Brain microvascular endothelial cell (primary cell): ENCODE measurements around the gene KIF25.

Source experiments
- DNase-seq: peaks from one replicate; pipeline ENCODE4 v3.0.0-alpha.2; 2020
- H3K27ac ChIP-seq: fragments of 250-450 bp; sonication (Bioruptor Pico); 2 replicates; pipeline ENCODE4 v1.5.1; 2020; ENCODE audit warnings: mild to moderate bottlenecking, moderate library complexity
- H3K27me3 ChIP-seq: fragments of 250-450 bp; sonication (Bioruptor Pico); replicated peaks from 2 replicates; pipeline ENCODE4 v1.5.1; 2020; ENCODE audit warnings: mild to moderate bottlenecking
- H3K36me3 ChIP-seq: fragments of 250-450 bp; sonication (Bioruptor Pico); replicated peaks from 2 replicates; pipeline ENCODE4 v1.5.1; 2020; ENCODE audit warnings: mild to moderate bottlenecking
- H3K4me3 ChIP-seq: 2 replicates; pipeline ENCODE4 v1.5.1; 2011; ENCODE audit warnings: low read depth, mild to moderate bottlenecking, control low read depth, low read length, moderate library complexity
- CTCF ChIP-seq: IDR thresholded peaks from 2 replicates; pipeline ENCODE4 v1.5.1; 2011; ENCODE audit warnings: low read depth, mild to moderate bottlenecking, moderate library complexity, low read length, control low read depth, inconsistent platforms; ENCODE audit errors: missing control alignments
- in situ Hi-C: cut with HindIII; loops from 2 replicates; pipeline ENCODE4 v1.10.0; 2017; ENCODE audit warnings: low sequenced_read_pairs, low pct_ligation_motif_present

KIF25 gene

GRCh38 chr6:168005796-168006195 lies 8.3 kb downstream of the KIF25 start:
- DNase-seq, result no peak
- Histone ChIP-seq H3K27ac (no peak overlapping the region), H3K36me3 (no peaks in the 10 kb centered on the region), H3K27me3 (no peaks in the 10 kb centered on the region), H3K4me3 (no peak overlapping the region)
- TF ChIP-seq CTCF, result no peak
- in situ Hi-C loops, result no loop called here

- Histone ChIP-seq H3K27ac (peak overlapping the region; percentile 96), H3K36me3 (no peaks in the 10 kb centered on the region), H3K27me3 (no peaks in the 10 kb centered on the region), H3K4me3 (no peak overlapping the region)
- in situ Hi-C loops, result no loop called here
- DNase-seq, result peak; percentile 100
- TF ChIP-seq CTCF, result no peak
Observed at GRCh38 chr6:168007592-168008338, 10.3 kb downstream of the KIF25 start.

- no peak for TF ChIP-seq CTCF
- peak overlapping the region; percentile 96 for H3K27ac ChIP-seq
Observed at GRCh38 chr6:168009331-168009730, 11.9 kb downstream of the KIF25 start.

GRCh38 chr6:168011291-168011690 lies 13.8 kb downstream of the KIF25 start:
- Histone ChIP-seq H3K4me3 (no peak overlapping the region), H3K36me3 (no peaks in the 10 kb centered on the region), H3K27ac (no peak overlapping the region), H3K27me3 (no peaks in the 10 kb centered on the region)
- no peak for TF ChIP-seq CTCF
- in situ Hi-C loops, result no loop called here
- DNase-seq, result no peak

More at GRCh38 chr6:168009331-168009730, 11.9 kb downstream of the KIF25 start:
- Histone ChIP-seq H3K27me3 (no peaks in the 10 kb centered on the region), H3K36me3 (no peaks in the 10 kb centered on the region), H3K4me3 (no peak overlapping the region)
- DNase-seq, result peak; percentile 33
- in situ Hi-C loops, result no loop called here

- H3K36me3 ChIP-seq, result no peaks in the 10 kb centered on the region
- no peak overlapping the region for H3K27ac ChIP-seq
- in situ Hi-C loops, result no loop called here
- TF ChIP-seq CTCF, result no peak
- no peak for DNase-seq
- H3K27me3 ChIP-seq, result no peaks in the 10 kb centered on the region
- H3K4me3 ChIP-seq, result no peak overlapping the region
Observed at GRCh38 chr6:168012431-168013249, 15.2 kb downstream of the KIF25 start.
